ENCODE measurements around the gene RAB11FIP4. TPM values are rescaled to one million over a fixed set of nuclear protein-coding genes. Genes with fewer than 3 reads are reported as not detected.
A peak's percentile ranks its signal among the peaks of the same experiment; 100 is the strongest.

Gene RAB11FIP4
- total and polyA plus RNA-seq, 2 of the 13 experiments (the other 11 are each of a cell fraction or from before 2014, with no cell fraction given): 28.0 to 89.3 TPM

GRCh38 chr17:31394544-31394943 lies 3.1 kb downstream of the RAB11FIP4 start (continued):
- TF ChIP-seq TEAD2 (CRISPR knock-in tag; IDR thresholded peaks at IDR 0.05) (0 out of 2 replicates have a peak, but pooled peaks have one; percentile 44), LRRFIP1 (CRISPR knock-in tag; conservative IDR thresholded peaks at IDR 0.05) (0 out of 2 replicates have a peak, but pooled peaks have one; percentile 71), BRD4 (CRISPR knock-in tag; IDR thresholded peaks at IDR 0.05) (no peak), HDAC2 (CRISPR knock-in tag; IDR thresholded peaks at IDR 0.05) (peak; percentile 81), KMT2B (CRISPR knock-in tag; IDR thresholded peaks at IDR 0.05) (peak; percentile 60; the same call in 1 of the 2 replicates), SMAD3 (CRISPR knock-in tag; IDR thresholded peaks at IDR 0.05) (peak; percentile 92; the same call in 1 of the 2 replicates), ZNF75D (CRISPR knock-in tag; IDR thresholded peaks at IDR 0.05; ENCODE audit: borderline replicate concordance) (no peak), MED1 (CRISPR knock-in tag; IDR thresholded peaks at IDR 0.05) (peak; percentile 31; the same call in 1 of the 2 replicates), NPAS2 (CRISPR knock-in tag; IDR thresholded peaks at IDR 0.05; ENCODE audit: borderline replicate concordance) (no peak), HNRNPL (IDR thresholded peaks at IDR 0.05; ENCODE audit: low read depth, low read length) (no peak), NR2F2 (IDR thresholded peaks at IDR 0.05; ENCODE audit: borderline replicate concordance, low read depth) (no peak), NFKB2 (CRISPR knock-in tag; IDR thresholded peaks at IDR 0.05; ENCODE audit: borderline replicate concordance) (peak; percentile 56; the same call in 1 of the 2 replicates), ZNF660 (CRISPR knock-in tag; IDR thresholded peaks at IDR 0.05; ENCODE audit: borderline replicate concordance, low read depth) (no peak), ZNF264 (CRISPR knock-in tag; IDR thresholded peaks at IDR 0.05) (peak; percentile 74), ZNF614 (CRISPR knock-in tag; IDR thresholded peaks at IDR 0.05; ENCODE audit: borderline replicate concordance) (peak; percentile 56; the same call in 1 of the 2 replicates), ZNF180 (CRISPR knock-in tag; IDR thresholded peaks at IDR 0.05; ENCODE audit: borderline replicate concordance, low read depth) (no peak), ZFYVE20 (CRISPR knock-in tag; IDR thresholded peaks at IDR 0.05; ENCODE audit: borderline replicate concordance, low read depth) (0 out of 2 replicates have a peak, but pooled peaks have one; percentile 59), SIX1 (CRISPR knock-in tag; IDR thresholded peaks at IDR 0.05; ENCODE audit: borderline replicate concordance) (peak; percentile 48; the same call in 1 of the 2 replicates), ARNT (IDR thresholded peaks at IDR 0.05) (no peak), TCF12 (IDR thresholded peaks at IDR 0.05) (no peak), TCF12 (CRISPR knock-in tag; IDR thresholded peaks at IDR 0.05) (no peak), TIGD3 (CRISPR knock-in tag; IDR thresholded peaks at IDR 0.05; ENCODE audit: borderline replicate concordance) (no peak), KAT8 (CRISPR knock-in tag; IDR thresholded peaks at IDR 0.05) (0 out of 2 replicates have a peak, but pooled peaks have one; percentile 38), HNRNPUL1 (IDR thresholded peaks at IDR 0.05; ENCODE audit: low read depth, low read length) (no peak), ZNF768 (CRISPR knock-in tag; IDR thresholded peaks at IDR 0.05) (no peak), HOXA7 (CRISPR knock-in tag; IDR thresholded peaks at IDR 0.05) (no peak), HDAC1 (CRISPR knock-in tag; IDR thresholded peaks at IDR 0.05) (no peak), GABPB1 (CRISPR knock-in tag; IDR thresholded peaks at IDR 0.05) (no peak)

Data from HepG2 (cell line).